Measurements from ENCODE around the gene WWOX. TPM values are rescaled to one million over a fixed set of nuclear protein-coding genes. Genes with fewer than 3 reads are reported as not detected.

The WWOX gene
- polyA plus RNA-seq, 2 of the 4 experiments (the other 2 are of a cell fraction) = 16.0 to 17.2 TPM

GRCh38 chr16:79107301-79107700 is 1007.8 kb downstream of the WWOX start:
- no peak for FAIRE-seq
- ChIA-PET POLR2A (no interaction called here), CTCF (no interaction called here)
- no peak overlapping the region for H3K27ac ChIP-seq
- TF ChIP-seq HEYL (CRISPR knock-in tag; IDR thresholded peaks at IDR 0.05) (no peak), HOXB5 (CRISPR knock-in tag; IDR thresholded peaks at IDR 0.05) (no peak), MYC (IDR thresholded peaks at IDR 0.05; ENCODE audit: borderline replicate concordance, low read length) (no peak), CBX2 (IDR thresholded peaks at IDR 0.05; ENCODE audit: borderline replicate concordance, low read depth) (no peak), ESRRA (IDR thresholded peaks at IDR 0.05; ENCODE audit: borderline replicate concordance, low read length) (no peak), KDM1A (IDR thresholded peaks at IDR 0.05; ENCODE audit: low read depth) (no peak), HOXA7 (CRISPR knock-in tag; IDR thresholded peaks at IDR 0.05) (no peak), RAD21 (conservative IDR thresholded peaks at IDR 0.05 in 1 of 2, IDR thresholded peaks at IDR 0.05 in 1 of 2) (no peak), FOSL2 (IDR thresholded peaks at IDR 0.05) (no peak), FOSL2 (CRISPR knock-in tag; IDR thresholded peaks at IDR 0.05) (no peak), ZFP36 (IDR thresholded peaks at IDR 0.05; ENCODE audit: borderline replicate concordance, partially characterized antibody) (no peak), GATA3 (IDR thresholded peaks at IDR 0.05; ENCODE audit: borderline replicate concordance) (no peak), RFX5 (IDR thresholded peaks at IDR 0.05) (no peak), RCOR1 (IDR thresholded peaks at IDR 0.05; ENCODE audit: low read depth, low read length) (no peak), HDAC2 (IDR thresholded peaks at IDR 0.05) (no peak), HMGXB4 (CRISPR knock-in tag; IDR thresholded peaks at IDR 0.05; ENCODE audit: borderline replicate concordance) (no peak), HOXB13 (CRISPR knock-in tag; IDR thresholded peaks at IDR 0.05; ENCODE audit: low read depth) (no peak)
- TF ChIP-seq, protein P1, sequence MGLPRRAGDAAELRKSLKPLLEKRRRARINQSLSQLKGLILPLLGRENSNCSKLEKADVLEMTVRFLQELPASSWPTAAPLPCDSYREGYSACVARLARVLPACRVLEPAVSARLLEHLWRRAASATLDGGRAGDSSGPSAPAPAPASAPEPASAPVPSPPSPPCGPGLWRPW (IDR thresholded peaks at IDR 0.05) = no peak
- TF ChIP-seq, protein P2, sequence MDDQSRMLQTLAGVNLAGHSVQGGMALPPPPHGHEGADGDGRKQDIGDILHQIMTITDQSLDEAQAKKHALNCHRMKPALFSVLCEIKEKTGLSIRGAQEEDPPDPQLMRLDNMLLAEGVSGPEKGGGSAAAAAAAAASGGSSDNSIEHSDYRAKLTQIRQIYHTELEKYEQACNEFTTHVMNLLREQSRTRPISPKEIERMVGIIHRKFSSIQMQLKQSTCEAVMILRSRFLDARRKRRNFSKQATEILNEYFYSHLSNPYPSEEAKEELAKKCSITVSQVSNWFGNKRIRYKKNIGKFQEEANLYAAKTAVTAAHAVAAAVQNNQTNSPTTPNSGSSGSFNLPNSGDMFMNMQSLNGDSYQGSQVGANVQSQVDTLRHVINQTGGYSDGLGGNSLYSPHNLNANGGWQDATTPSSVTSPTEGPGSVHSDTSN (IDR thresholded peaks at IDR 0.05) = no peak
- TF ChIP-seq, protein P3, sequence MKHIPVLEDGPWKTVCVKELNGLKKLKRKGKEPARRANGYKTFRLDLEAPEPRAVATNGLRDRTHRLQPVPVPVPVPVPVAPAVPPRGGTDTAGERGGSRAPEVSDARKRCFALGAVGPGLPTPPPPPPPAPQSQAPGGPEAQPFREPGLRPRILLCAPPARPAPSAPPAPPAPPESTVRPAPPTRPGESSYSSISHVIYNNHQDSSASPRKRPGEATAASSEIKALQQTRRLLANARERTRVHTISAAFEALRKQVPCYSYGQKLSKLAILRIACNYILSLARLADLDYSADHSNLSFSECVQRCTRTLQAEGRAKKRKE (CRISPR knock-in tag; IDR thresholded peaks at IDR 0.05; ENCODE audit: low read depth) = no peak
- TF ChIP-seq, protein P4, sequence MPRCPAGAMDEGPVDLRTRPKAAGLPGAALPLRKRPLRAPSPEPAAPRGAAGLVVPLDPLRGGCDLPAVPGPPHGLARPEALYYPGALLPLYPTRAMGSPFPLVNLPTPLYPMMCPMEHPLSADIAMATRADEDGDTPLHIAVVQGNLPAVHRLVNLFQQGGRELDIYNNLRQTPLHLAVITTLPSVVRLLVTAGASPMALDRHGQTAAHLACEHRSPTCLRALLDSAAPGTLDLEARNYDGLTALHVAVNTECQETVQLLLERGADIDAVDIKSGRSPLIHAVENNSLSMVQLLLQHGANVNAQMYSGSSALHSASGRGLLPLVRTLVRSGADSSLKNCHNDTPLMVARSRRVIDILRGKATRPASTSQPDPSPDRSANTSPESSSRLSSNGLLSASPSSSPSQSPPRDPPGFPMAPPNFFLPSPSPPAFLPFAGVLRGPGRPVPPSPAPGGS (IDR thresholded peaks at IDR 0.05) = no peak
- WGBS (ENCODE audit: missing lambda C conversion rate) = 43% methylated on average over 7 of the region's 7 CpGs
- no peak overlapping the region for H3K4me2 ChIP-seq
- H3K4me3 ChIP-seq = no peak overlapping the region
- H3K9me3 ChIP-seq = no peaks in the 10 kb centered on the region
- H3K4me1 ChIP-seq = no peaks in the 10 kb centered on the region
- ATAC-seq = no peak
- no peak for DNase-seq (ENCODE audit: low read depth in 1 of 2, low spot score in 1 of 2)

GRCh38 chr16:79109771-79110170 is 1010.3 kb downstream of the WWOX start:
- Histone ChIP-seq H3K27ac (no peak overlapping the region), H3K4me2 (no peak overlapping the region), H3K4me1 (no peaks in the 10 kb centered on the region), H3K4me3 (no peak overlapping the region), H3K9me3 (no peaks in the 10 kb centered on the region)
- no peak for ATAC-seq
- FAIRE-seq = no peak
- POLR2A ChIA-PET = no interaction called here
- no peak for DNase-seq (ENCODE audit: low read depth in 1 of 2, low spot score in 1 of 2)
- under 1% methylated on average over 5 of the region's 5 CpGs for WGBS (ENCODE audit: missing lambda C conversion rate)
- CTCF ChIA-PET = interaction anchor here (0.6 kb wide), 1 partner anchor 827 kb away, joined by 3 read pairs; no protein-coding TSS in a partner anchor
- TF ChIP-seq RAD21 (conservative IDR thresholded peaks at IDR 0.05 in 1 of 2, IDR thresholded peaks at IDR 0.05 in 1 of 2) = no peak
- TF ChIP-seq, protein P5, sequence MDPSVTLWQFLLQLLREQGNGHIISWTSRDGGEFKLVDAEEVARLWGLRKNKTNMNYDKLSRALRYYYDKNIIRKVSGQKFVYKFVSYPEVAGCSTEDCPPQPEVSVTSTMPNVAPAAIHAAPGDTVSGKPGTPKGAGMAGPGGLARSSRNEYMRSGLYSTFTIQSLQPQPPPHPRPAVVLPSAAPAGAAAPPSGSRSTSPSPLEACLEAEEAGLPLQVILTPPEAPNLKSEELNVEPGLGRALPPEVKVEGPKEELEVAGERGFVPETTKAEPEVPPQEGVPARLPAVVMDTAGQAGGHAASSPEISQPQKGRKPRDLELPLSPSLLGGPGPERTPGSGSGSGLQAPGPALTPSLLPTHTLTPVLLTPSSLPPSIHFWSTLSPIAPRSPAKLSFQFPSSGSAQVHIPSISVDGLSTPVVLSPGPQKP (IDR thresholded peaks at IDR 0.05; ENCODE audit: low read depth, low read length) = no peak
- TF ChIP-seq, protein P6, sequence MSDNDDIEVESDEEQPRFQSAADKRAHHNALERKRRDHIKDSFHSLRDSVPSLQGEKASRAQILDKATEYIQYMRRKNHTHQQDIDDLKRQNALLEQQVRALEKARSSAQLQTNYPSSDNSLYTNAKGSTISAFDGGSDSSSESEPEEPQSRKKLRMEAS (IDR thresholded peaks at IDR 0.05) = no peak
- no peak for TF ChIP-seq PHF8 (IDR thresholded peaks at IDR 0.05; ENCODE audit: borderline replicate concordance, low read depth)
- no peak for TF ChIP-seq HDAC2 (IDR thresholded peaks at IDR 0.05)
- TF ChIP-seq, protein P1 (IDR thresholded peaks at IDR 0.05) = no peak
- no peak for TF ChIP-seq TP53 (CRISPR knock-in tag; IDR thresholded peaks at IDR 0.05)
- TF ChIP-seq NFE2L2 (conservative IDR thresholded peaks at IDR 0.05; ENCODE audit: low read length) = no peak
- TF ChIP-seq, protein P7, sequence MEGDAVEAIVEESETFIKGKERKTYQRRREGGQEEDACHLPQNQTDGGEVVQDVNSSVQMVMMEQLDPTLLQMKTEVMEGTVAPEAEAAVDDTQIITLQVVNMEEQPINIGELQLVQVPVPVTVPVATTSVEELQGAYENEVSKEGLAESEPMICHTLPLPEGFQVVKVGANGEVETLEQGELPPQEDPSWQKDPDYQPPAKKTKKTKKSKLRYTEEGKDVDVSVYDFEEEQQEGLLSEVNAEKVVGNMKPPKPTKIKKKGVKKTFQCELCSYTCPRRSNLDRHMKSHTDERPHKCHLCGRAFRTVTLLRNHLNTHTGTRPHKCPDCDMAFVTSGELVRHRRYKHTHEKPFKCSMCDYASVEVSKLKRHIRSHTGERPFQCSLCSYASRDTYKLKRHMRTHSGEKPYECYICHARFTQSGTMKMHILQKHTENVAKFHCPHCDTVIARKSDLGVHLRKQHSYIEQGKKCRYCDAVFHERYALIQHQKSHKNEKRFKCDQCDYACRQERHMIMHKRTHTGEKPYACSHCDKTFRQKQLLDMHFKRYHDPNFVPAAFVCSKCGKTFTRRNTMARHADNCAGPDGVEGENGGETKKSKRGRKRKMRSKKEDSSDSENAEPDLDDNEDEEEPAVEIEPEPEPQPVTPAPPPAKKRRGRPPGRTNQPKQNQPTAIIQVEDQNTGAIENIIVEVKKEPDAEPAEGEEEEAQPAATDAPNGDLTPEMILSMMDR (IDR thresholded peaks at IDR 0.05) = no peak
- no peak for TF ChIP-seq CEBPB (IDR thresholded peaks at IDR 0.05)
- TF ChIP-seq HOXB13 (CRISPR knock-in tag; IDR thresholded peaks at IDR 0.05; ENCODE audit: low read depth) = no peak
- TF ChIP-seq POLR2A (IDR thresholded peaks at IDR 0.05; ENCODE audit: low read length) = no peak
- TF ChIP-seq CBX2 (IDR thresholded peaks at IDR 0.05; ENCODE audit: borderline replicate concordance, low read depth) = no peak
- no peak for TF ChIP-seq ZC3H11A (IDR thresholded peaks at IDR 0.05)
- no peak for TF ChIP-seq RFX5 (IDR thresholded peaks at IDR 0.05)
